ENCODE results near the gene PTDSS2.

PTDSS2 gene

GRCh38 chr11:489610-490185 lies 39.6 kb downstream of the PTDSS2 start:
- Histone ChIP-seq H3K4me1 (ENCODE audit: insufficient read depth, low read length) (no peaks in the 10 kb centered on the region), H3K9me3 (ENCODE audit: insufficient read depth, low read depth, low read length) (no peaks in the 10 kb centered on the region), H3K4me3 (ENCODE audit: low read length) (no peak overlapping the region), H3K36me3 (ENCODE audit: insufficient read depth, low read length) (peaks cover 21% of the 10 kb centered on the region), H3K27ac (ENCODE audit: low read depth, low read length) (no peak overlapping the region), H3K27me3 (ENCODE audit: insufficient read depth, low read length) (no peaks in the 10 kb centered on the region), H3K9ac (ENCODE audit: low read depth, low read length) (no peak overlapping the region)
- 96% methylated on average over 37 of the region's 37 CpGs for WGBS

- no peaks in the 10 kb centered on the region for H3K4me1 ChIP-seq (ENCODE audit: insufficient read depth, low read length)
- no peak overlapping the region for H3K9ac ChIP-seq (ENCODE audit: low read depth, low read length)
- no peaks in the 10 kb centered on the region for H3K9me3 ChIP-seq (ENCODE audit: insufficient read depth, low read depth, low read length)
- 95% methylated on average over 38 of the region's 38 CpGs for WGBS
- H3K27ac ChIP-seq (ENCODE audit: low read depth, low read length): no peak overlapping the region
- no peaks in the 10 kb centered on the region for H3K27me3 ChIP-seq (ENCODE audit: insufficient read depth, low read length)
- H3K36me3 ChIP-seq (ENCODE audit: insufficient read depth, low read length): peaks cover 21% of the 10 kb centered on the region
- H3K4me3 ChIP-seq (ENCODE audit: low read length): no peak overlapping the region
Observed at GRCh38 chr11:490186-490929, 40.3 kb downstream of the PTDSS2 start.

- H3K9me3 ChIP-seq (ENCODE audit: insufficient read depth, low read depth, low read length): no peaks in the 10 kb centered on the region
- WGBS: 97% methylated on average over 15 of the region's 15 CpGs
- H3K9ac ChIP-seq (ENCODE audit: low read depth, low read length): no peak overlapping the region
- H3K4me1 ChIP-seq (ENCODE audit: insufficient read depth, low read length): no peaks in the 10 kb centered on the region
- H3K36me3 ChIP-seq (ENCODE audit: insufficient read depth, low read length): peaks cover 22% of the 10 kb centered on the region
- H3K27me3 ChIP-seq (ENCODE audit: insufficient read depth, low read length): no peaks in the 10 kb centered on the region
- no peak overlapping the region for H3K27ac ChIP-seq (ENCODE audit: low read depth, low read length)
- no peak overlapping the region for H3K4me3 ChIP-seq (ENCODE audit: low read length)
Observed at GRCh38 chr11:490930-491260, 40.8 kb downstream of the PTDSS2 start.

GRCh38 chr11:491358-491757 lies 41.3 kb downstream of the PTDSS2 start:
- Histone ChIP-seq H3K9me3 (ENCODE audit: insufficient read depth, low read depth, low read length) (no peaks in the 10 kb centered on the region), H3K27ac (ENCODE audit: low read depth, low read length) (no peak overlapping the region), H3K36me3 (ENCODE audit: insufficient read depth, low read length) (peaks cover 25% of the 10 kb centered on the region), H3K4me1 (ENCODE audit: insufficient read depth, low read length) (no peaks in the 10 kb centered on the region), H3K27me3 (ENCODE audit: insufficient read depth, low read length) (no peaks in the 10 kb centered on the region), H3K4me3 (ENCODE audit: low read length) (no peak overlapping the region), H3K9ac (ENCODE audit: low read depth, low read length) (no peak overlapping the region)
- WGBS: 96% methylated on average over 7 of the region's 7 CpGs

- H3K9me3 ChIP-seq (ENCODE audit: insufficient read depth, low read depth, low read length): peaks cover 11% of the 10 kb centered on the region
- no peak overlapping the region for H3K9ac ChIP-seq (ENCODE audit: low read depth, low read length)
- H3K27ac ChIP-seq (ENCODE audit: low read depth, low read length): no peak overlapping the region
- peaks cover 37% of the 10 kb centered on the region for H3K36me3 ChIP-seq (ENCODE audit: insufficient read depth, low read length)
- H3K4me1 ChIP-seq (ENCODE audit: insufficient read depth, low read length): no peaks in the 10 kb centered on the region
- no peaks in the 10 kb centered on the region for H3K27me3 ChIP-seq (ENCODE audit: insufficient read depth, low read length)
- WGBS: 94% methylated on average over 32 of the region's 32 CpGs
- H3K4me3 ChIP-seq (ENCODE audit: low read length): no peak overlapping the region
Observed at GRCh38 chr11:492427-493226, 42.5 kb downstream of the PTDSS2 start.

- Histone ChIP-seq H3K4me3 (ENCODE audit: low read length) (no peak overlapping the region), H3K9ac (ENCODE audit: low read depth, low read length) (no peak overlapping the region)
- WGBS: 95% methylated on average over 37 of the region's 37 CpGs
Observed at GRCh38 chr11:494761-495536, 44.9 kb downstream of the PTDSS2 start.

GRCh38 chr11:495537-495931 lies 45.5 kb downstream of the PTDSS2 start:
- Histone ChIP-seq H3K4me3 (ENCODE audit: low read length) (no peak overlapping the region), H3K9ac (ENCODE audit: low read depth, low read length) (no peak overlapping the region), H3K36me3 (ENCODE audit: insufficient read depth, low read length) (peaks cover 55% of the 10 kb centered on the region), H3K27me3 (ENCODE audit: insufficient read depth, low read length) (no peaks in the 10 kb centered on the region), H3K27ac (ENCODE audit: low read depth, low read length) (no peak overlapping the region), H3K9me3 (ENCODE audit: insufficient read depth, low read depth, low read length) (peaks cover 13% of the 10 kb centered on the region), H3K4me1 (ENCODE audit: insufficient read depth, low read length) (no peaks in the 10 kb centered on the region)
- 92% methylated on average over 10 of the region's 10 CpGs for WGBS

More at GRCh38 chr11:494761-495536, 44.9 kb downstream of the PTDSS2 start:
- Histone ChIP-seq H3K4me1 (ENCODE audit: insufficient read depth, low read length) (no peaks in the 10 kb centered on the region), H3K27ac (ENCODE audit: low read depth, low read length) (no peak overlapping the region), H3K27me3 (ENCODE audit: insufficient read depth, low read length) (no peaks in the 10 kb centered on the region), H3K36me3 (ENCODE audit: insufficient read depth, low read length) (peaks cover 55% of the 10 kb centered on the region), H3K9me3 (ENCODE audit: insufficient read depth, low read depth, low read length) (peaks cover 13% of the 10 kb centered on the region)

GRCh38 chr11:496834-497564 lies 46.9 kb downstream of the PTDSS2 start:
- H3K4me3 ChIP-seq (ENCODE audit: low read length): no peak overlapping the region
- no peak overlapping the region for H3K27ac ChIP-seq (ENCODE audit: low read depth, low read length)
- H3K27me3 ChIP-seq (ENCODE audit: insufficient read depth, low read length): no peaks in the 10 kb centered on the region
- 95% methylated on average over 34 of the region's 34 CpGs for WGBS
- H3K9me3 ChIP-seq (ENCODE audit: insufficient read depth, low read depth, low read length): peaks cover 13% of the 10 kb centered on the region
- H3K36me3 ChIP-seq (ENCODE audit: insufficient read depth, low read length): peaks cover 53% of the 10 kb centered on the region
- H3K4me1 ChIP-seq (ENCODE audit: insufficient read depth, low read length): no peaks in the 10 kb centered on the region
- H3K9ac ChIP-seq (ENCODE audit: low read depth, low read length): no peak overlapping the region

GRCh38 chr11:497565-498296 lies 47.7 kb downstream of the PTDSS2 start:
- 96% methylated on average over 31 of the region's 31 CpGs for WGBS
- H3K9me3 ChIP-seq (ENCODE audit: insufficient read depth, low read depth, low read length): peaks cover 13% of the 10 kb centered on the region
- H3K4me3 ChIP-seq (ENCODE audit: low read length): no peak overlapping the region
- no peak overlapping the region for H3K9ac ChIP-seq (ENCODE audit: low read depth, low read length)
- no peaks in the 10 kb centered on the region for H3K4me1 ChIP-seq (ENCODE audit: insufficient read depth, low read length)
- H3K27me3 ChIP-seq (ENCODE audit: insufficient read depth, low read length): no peaks in the 10 kb centered on the region
- H3K36me3 ChIP-seq (ENCODE audit: insufficient read depth, low read length): peaks cover 53% of the 10 kb centered on the region
- no peak overlapping the region for H3K27ac ChIP-seq (ENCODE audit: low read depth, low read length)

Measured in HUES64 (cell line).